Lower leg skin (tissue), 4 donors: Measurements from ENCODE around the gene APLF. TPM values are rescaled to one million over a fixed set of nuclear protein-coding genes. Genes with fewer than 3 reads are reported as not detected.

ENCODE experiments used
- DNase-seq, 2 donors: peaks; one replicate each; pipeline ENCODE4 v3.0.0-alpha.2; 2019; ENCODE audit warnings: low spot score in 2 of 2
- H3K4me3 ChIP-seq: fragments of 200-600 bp; sonication (generic); 2 replicates; pipeline ENCODE4 v1.5.1; 2017; ENCODE audit warnings: mild to moderate bottlenecking, low read depth; ENCODE audit not compliant: poor library complexity, severe bottlenecking
- CTCF ChIP-seq, 3 donors: fragments of 450-650 bp; IDR thresholded peaks; one replicate each; pipeline ENCODE4 v1.5.1; 2016; ENCODE audit warnings: antibody characterized with exemption in 3 of 3, mild to moderate bottlenecking in 3 of 3, moderate library complexity in 2 of 3
- POLR2A ChIP-seq, 2 donors: fragments of 450-650 bp; IDR thresholded peaks; one replicate each; pipeline ENCODE4 v1.6.1; 2016 to 2017; ENCODE audit warnings: antibody characterized with exemption in 2 of 2, mild to moderate bottlenecking in 1 of 2, moderate library complexity in 1 of 2
- WGBS, 2 donors: methylation state at CpG; one replicate each; pipeline ENCODE4 v1.1.5; 2018; 5-methylcytosine and 5-hydroxymethylcytosine counted together
- intact Hi-C: fragments of 100-400 bp; cut with DNase I; formaldehyde crosslinking; loops from one replicate; pipeline ENCODE4 v1.15.0; 2023; ENCODE audit warnings: low total_unique reads
- total RNA-seq, 4 donors: library from RNA; depleted of rRNA; stranded (reverse); fragments of >200 nt; gene quantifications; one replicate each; pipeline ENCODE4 v1.1.0, GENCODE V29; 2016

The APLF gene
- total RNA-seq, 4 donors from 2014 or later: 7.5 to 12.9 (median 9.5) TPM

- TF ChIP-seq CTCF (IDR thresholded peaks at IDR 0.05): no peak
- TF ChIP-seq POLR2A (IDR thresholded peaks at IDR 0.05): no peak
- no peak for DNase-seq
- WGBS, 2 donors: 63 to 68% methylated on average over 1 of the region's 1 CpG
Measured at GRCh38 chr2:68428746-68429145, 38.6 kb upstream of the APLF start.

GRCh38 chr2:68429311-68429826 is 38.0 kb upstream of the APLF start:
- no peak for DNase-seq
- no peak overlapping the region for H3K4me3 ChIP-seq
- TF ChIP-seq POLR2A (IDR thresholded peaks at IDR 0.05): no peak
- TF ChIP-seq CTCF (IDR thresholded peaks at IDR 0.05): no peak
- 70 to 72% methylated on average over 7 of the region's 7 CpGs for WGBS, 2 donors
- intact Hi-C loops: no loop called here

More at GRCh38 chr2:68428746-68429145, 38.6 kb upstream of the APLF start:
- intact Hi-C loops: no loop called here
- no peak overlapping the region for H3K4me3 ChIP-seq

GRCh38 chr2:68431316-68431972 is 35.9 kb upstream of the APLF start:
- TF ChIP-seq CTCF (IDR thresholded peaks at IDR 0.05) (no peak), POLR2A (IDR thresholded peaks at IDR 0.05) (no peak)
- no peak for DNase-seq
- intact Hi-C loops: loop anchor here (10.0 kb wide), 1 partner anchor 317 kb away; no protein-coding TSS in a partner anchor
- H3K4me3 ChIP-seq: no peak overlapping the region
- WGBS, 2 donors: 72 to 78% methylated on average over 7 to 8 of the region's 8 CpGs

GRCh38 chr2:68432696-68433658 is 34.4 kb upstream of the APLF start:
- intact Hi-C loops: loop anchor here (10.0 kb wide), 1 partner anchor 318 kb away; no protein-coding TSS in a partner anchor
- DNase-seq: no peak
- no peak for TF ChIP-seq CTCF (IDR thresholded peaks at IDR 0.05)
- no peak for TF ChIP-seq POLR2A (IDR thresholded peaks at IDR 0.05)
- WGBS, 2 donors: 56 to 58% methylated on average over 9 to 14 of the region's 14 CpGs
- H3K4me3 ChIP-seq: no peak overlapping the region

- H3K4me3 ChIP-seq: no peak overlapping the region
- no peak for TF ChIP-seq POLR2A (IDR thresholded peaks at IDR 0.05)
- no peak for TF ChIP-seq CTCF (IDR thresholded peaks at IDR 0.05)
- intact Hi-C loops: loop anchor here (10.0 kb wide), 1 partner anchor 320 kb away; no protein-coding TSS in a partner anchor
- no peak for DNase-seq
Measured at GRCh38 chr2:68434981-68435380, 32.4 kb upstream of the APLF start.
